HG03196 (cell line): Measurements from ENCODE around the gene MARK1.

Experiments used
- ATAC-seq: cut with Tn5 transposase; IDR thresholded peaks from one replicate; pipeline ENCODE4 v1.9.1; 2021; ENCODE audit not compliant: unreplicated experiment

The MARK1 gene

DNA sequence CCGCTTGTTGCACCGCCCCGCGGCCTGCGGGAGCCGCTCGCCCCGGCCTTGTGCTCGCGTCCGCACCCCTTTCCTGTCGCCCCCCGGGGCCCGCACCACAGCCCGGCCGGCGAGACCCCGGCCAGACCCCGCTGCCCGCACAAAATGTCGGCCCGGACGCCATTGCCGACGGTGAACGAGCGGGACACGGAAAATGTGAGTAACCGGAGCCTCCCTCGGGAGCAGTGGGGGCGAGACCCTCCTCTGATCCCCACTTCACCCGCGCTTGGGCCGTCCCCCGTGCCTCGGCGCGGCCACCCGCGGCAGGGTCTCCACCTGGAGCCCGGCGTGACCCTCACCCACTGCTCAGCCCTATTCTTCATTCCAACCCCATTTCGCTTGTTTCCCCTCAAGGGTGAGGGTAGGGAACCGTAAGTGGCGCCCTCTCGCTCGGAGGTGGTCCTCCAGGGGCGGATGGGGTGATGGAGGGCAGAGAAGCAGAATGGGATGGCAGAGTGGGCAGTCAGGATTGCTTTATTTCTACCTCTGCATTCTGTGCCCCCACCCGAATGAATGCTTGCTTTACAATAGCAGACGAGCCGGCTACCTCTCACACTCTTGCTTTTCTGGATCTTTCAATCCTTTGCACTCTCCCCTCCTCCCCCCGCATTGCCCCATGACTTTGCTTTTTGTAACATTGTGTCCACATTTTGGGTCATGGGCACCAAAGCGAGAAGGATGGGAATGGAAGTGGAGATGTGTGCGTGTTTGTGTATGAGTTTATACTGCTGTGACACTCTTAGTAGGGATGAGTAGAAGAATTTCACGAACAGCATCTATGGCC is 954 bp downstream of the MARK1 start:
- ATAC-seq, result no peak

DNA sequence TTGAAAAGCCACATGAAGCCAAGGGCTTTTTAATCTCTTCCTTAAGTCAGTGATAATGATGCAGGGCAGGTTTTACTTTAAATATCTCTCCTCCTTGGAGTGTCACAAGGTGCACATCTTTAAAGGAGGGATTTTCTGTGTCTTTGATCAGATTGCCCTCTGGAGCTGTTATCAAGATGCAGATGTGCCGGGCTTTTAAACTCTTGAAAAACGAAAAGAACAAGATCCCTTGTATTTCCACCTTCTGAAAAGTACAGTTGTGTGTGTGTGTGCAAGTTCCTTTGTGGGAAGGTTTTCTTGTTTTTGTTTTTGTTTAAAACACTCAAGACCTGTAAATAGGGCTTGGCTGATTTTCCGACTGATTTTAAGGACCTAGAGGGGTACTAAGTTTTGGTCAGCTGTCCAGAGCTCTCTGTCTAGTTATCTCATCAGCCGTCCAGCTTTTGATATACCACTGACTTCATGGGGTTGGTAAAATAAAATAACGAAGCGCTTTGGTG is 1.6 kb downstream of the MARK1 start:
- ATAC-seq, result no peak

DNA sequence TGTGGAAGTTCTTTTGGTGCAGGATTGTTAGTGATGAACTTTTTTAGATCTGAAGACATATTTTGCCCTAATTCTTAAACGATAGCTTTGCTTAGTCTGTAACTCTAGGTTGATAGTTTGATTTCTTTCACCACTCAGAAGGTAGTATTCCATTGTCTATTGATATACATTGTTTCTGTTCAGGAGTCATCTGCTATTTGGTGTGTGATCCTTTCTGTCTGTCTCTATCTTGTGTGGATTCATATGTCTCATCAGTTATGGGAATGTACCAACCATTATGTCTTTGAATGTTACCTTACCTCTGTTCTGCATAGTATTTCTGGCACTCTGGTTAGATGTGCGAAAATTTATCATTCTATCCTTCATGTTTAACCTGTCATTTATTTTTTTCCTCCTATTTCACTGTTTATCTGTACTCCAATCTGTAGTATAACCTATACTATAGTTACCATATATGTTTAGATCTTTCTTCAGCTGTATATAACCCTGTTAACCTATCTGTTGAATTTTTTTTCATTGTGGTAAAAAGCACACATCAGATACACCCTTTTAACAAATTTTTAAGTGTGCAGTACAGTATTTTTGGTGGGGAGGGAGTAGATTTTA is 5.7 kb downstream of the MARK1 start:
- no peak for ATAC-seq

DNA sequence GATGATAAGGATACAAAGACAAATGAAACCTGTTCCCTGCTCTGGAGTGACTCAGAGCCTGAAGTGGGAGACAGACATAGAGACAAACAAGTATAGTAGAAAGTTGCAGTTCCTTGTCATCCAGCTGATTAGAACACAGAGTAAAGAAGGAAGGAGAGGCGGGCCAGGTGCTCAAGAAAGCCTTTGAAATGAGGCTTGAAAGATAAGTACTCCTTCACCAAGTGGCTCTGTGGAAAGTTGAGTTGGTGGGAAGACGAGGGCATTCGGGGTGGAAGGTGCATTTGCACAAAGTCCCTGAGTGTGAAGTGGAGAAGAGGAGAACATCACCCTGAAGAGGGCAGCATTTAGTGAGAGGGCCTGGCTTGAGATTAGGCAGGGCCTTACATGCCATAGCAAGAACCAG is 17.0 kb downstream of the MARK1 start:
- no peak for ATAC-seq

DNA sequence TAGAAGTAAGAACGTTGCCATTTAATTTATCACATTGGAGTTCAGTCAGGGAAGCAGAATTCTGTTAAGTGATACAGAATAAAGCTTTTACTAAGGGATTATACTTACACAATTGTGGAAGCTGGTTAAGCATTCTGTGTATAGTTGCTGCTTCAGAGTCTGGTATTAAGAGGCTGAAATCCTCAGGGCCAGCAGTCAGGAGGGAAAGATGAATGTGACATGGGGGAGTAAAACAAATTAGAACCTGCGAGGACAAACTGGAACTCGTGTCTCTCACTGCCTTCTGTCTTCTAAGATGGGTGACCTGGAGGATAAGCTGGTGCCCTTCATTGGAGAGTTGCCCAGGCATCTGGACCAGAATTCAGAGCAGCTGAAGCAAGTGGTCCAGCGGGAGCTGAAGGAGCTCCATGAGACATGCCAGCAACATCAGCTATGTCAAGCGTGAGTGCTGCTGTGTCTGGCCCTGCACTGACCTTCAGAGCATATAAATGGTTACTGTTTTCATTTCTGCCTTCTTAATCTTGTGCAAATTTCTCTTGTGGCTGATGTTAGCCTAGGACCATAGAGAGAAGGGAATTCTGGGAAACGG is 23.0 kb downstream of the MARK1 start:
- no peak for ATAC-seq

DNA sequence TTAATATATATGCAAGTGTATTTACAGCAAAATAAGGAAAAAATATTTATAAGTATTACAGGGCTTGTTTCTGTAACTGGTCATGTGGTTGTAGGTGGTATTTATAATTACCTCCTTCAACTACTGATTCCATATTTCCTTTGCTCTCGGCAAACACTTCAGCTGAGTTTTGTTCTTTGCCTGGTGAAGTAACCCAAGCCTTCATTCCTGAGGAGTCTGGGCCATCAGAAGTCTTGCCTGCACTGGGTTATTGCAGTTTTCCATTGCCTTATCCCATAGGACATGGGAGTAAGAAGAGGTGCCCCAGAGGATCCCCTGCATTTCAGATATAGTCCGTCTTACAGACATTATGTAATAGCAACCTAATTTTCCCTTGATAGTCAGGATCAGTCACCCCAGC is 23.8 kb downstream of the MARK1 start:
- no peak for ATAC-seq

DNA sequence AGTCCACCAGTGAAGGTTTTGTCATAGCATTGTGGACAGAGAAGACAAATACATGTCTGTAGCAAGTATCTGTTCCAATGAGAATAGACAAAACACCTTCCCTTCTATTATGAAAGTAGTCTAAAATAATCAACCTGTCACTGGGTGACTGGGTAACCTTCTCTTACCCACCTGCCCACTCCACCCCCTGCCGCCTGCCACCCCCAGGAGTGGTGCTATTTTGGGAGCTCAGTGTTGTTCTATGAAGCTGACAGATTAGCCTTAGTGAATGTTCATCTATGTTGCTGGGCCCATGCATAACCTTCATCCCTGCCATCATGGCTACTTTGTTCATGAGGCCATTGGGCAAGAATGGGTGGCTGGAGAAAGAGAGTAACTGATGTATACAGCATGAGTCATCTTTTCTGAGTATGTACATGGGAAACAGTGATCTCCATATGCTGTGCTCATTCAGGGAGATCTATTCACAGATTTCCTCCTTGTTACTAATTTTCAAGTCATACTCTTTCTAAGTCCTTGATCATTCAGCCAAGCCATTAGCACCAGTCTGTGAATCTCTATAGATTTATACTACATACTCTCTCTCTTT is 24.8 kb downstream of the MARK1 start:
- no peak for ATAC-seq

DNA sequence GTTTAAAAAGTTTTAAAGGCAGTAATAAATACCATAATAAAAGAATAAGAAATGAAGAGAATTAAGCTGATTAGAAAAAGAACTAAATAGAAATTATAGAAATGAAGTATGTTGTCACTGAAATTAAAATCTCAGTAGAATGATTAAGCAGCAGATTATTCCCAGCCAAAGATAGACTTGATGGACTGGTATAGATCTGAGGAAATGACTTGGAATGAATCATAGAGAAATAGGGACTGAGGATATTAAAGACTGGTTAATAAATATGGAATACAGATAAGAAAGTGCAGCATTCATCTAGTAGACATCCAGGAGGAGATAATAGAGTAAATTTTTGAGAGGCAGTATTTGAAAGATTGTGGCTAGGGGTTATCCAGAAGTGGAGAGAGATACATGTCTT is 28.7 kb downstream of the MARK1 start:
- no peak for ATAC-seq

DNA sequence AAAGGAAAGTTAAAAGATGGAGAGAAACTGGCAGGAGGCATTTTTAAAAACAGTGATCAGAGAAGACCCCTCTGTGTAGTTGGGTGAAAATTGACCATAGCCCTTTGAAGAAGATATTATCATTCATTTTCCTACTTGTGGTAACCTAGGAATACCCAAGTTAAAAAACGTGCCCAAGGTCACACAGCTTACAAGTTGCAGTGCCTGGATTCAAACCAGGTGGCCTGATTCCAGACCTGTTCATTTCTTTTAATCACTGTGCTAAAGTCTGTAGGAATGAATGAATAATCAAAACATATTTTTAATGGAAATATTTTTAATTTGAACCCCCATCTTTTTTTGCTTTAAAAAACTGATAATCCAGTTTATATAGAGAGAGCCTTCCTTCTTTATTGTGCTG is 35.6 kb downstream of the MARK1 start:
- no peak for ATAC-seq

DNA sequence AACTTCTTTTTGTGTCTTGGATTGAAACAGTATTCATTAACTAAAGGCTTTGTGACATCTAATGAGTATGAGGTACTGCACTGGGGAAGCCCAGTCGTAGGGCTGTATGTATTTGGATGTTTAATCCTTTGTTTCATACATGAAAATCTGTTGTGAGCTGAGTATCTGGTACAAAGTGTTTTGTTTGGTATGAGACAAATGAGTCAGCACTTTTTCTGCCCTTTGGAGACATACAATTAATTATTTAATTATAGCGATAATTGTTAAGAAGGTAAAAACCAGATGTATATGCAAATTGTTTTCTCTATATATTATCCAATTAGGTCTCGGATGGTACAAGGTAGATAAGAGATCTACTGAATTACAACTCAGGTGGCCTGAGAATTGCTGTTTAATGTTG is 36.3 kb downstream of the MARK1 start:
- no peak for ATAC-seq

DNA sequence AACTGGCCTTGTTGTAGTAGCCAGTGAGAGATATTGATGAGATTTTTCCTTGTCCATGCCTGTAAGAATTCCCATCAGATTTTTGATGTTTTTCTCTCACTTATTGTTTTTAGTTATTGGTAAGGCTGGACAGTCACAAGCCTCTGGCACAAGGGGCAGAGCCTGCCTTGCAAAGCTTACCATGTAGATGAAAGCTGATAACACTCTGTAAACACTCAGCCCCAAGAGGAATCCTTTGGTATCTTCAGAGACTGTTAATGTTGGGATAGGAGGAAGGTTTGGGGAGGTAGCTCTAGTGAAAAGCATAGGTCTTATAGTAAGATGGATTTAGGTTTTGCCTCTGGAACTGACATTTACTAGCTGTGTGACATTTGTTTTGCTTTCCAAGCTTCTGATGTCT is 37.7 kb downstream of the MARK1 start:
- ATAC-seq, result no peak

DNA sequence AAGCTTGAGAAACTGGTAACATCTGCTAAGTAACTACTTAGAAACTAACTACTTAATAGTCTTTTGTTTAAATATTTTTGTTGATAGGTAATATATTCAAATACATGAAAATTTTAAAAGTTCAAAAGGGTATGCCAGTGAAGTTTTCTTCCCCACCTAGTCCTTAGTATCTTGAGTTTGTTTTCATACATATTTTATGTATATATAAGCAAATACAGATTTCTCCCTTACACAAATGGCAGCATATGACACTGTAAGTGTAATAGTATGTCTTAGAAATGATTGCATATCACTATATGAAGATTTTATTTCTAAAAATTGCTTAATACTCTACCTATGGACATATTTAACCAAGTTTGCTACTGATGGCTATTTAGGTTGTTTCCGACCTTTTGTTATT is 38.9 kb downstream of the MARK1 start:
- no peak for ATAC-seq

DNA sequence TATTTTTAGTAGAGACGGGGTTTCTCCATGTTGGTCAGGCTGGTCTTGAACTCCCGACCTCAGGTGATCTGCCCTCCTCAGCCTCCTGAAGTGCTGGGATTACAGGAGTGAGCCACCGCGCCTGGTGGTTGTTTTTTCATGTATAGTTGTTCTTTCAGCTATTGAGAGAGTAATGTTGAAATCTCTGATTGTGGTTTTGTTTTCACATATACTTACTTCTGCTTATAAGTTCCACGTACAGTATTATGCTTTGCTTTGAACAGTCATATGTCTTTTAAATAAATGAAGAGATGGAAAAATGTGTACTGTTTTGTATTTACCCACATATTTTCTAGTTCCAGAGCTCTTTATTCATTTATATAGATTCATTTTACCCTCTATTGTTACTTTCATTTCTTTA is 44.5 kb downstream of the MARK1 start:
- no peak for ATAC-seq

DNA sequence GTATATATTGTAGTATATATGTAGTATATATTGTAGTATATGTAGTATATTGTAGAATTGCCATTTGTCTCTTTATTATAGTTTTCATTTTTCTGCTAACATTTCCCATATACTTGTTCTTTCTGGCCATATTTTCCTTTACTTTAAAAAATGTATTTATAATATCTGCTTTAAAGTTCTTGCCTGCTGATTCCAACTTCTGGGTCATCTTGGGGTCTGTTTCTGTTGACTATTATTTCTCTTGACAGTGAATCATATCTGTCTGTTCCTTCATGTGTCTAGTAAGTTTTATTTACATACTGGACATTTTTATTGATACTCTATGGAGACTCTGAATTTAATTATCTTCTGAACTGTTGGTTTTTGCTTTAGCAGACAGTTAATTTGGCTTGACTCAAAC is 45.9 kb downstream of the MARK1 start:
- ATAC-seq, result no peak

DNA sequence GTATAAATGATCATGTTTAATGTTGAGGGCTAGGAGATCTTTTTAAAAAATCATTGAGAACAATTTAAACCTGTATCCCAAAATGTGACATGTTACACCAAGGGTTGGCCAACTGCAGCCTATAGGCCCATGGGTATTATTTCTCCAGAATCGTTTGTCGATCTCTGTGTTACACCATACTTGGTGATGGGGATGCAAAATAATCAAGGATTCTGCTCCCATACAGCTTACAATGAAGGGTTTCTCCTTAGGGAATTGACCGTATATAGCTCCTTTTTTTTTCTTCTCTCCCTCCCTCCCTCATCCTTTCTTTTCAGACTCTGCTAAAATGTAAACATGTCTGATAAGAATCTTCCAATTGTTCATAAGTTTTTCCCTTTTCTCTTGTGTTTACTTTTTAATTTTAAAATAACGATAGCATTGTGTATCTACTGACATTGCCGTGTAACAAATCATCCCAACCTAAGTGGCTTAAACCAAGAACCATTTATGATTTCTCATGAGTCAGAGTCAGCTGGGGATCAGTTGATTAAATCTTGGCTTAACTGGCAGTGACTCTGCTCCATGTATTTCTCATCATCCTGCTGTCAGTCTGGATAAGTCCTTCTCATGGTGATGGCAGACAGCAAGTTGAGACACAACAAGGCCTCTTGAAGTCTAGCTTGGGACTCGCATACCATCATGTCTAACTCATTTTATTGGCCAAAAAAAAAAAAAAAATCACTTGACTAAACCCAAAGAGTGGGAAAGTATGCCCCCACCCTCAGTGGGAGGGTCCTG is 48.0 kb downstream of the MARK1 start:
- ATAC-seq, result no peak

DNA sequence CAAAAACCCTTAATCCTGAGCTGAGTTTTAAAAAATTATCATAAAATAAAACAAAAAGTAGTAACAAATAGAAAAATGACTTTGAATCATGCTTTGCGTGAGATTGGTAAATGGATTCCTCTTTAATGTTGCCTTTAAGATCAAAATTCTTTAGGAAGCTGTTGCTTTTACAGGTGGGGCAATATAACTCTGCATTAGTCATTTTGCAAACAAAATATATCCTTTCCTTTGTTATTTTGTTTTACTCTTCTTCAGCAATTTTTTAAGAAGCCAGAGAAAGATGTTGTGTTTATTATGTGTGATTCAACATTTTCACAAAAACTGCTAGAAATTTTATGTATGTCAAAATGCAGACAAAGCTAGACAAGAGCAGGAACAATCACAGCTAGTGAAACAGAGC is 50.0 kb downstream of the MARK1 start:
- ATAC-seq, result no peak

DNA sequence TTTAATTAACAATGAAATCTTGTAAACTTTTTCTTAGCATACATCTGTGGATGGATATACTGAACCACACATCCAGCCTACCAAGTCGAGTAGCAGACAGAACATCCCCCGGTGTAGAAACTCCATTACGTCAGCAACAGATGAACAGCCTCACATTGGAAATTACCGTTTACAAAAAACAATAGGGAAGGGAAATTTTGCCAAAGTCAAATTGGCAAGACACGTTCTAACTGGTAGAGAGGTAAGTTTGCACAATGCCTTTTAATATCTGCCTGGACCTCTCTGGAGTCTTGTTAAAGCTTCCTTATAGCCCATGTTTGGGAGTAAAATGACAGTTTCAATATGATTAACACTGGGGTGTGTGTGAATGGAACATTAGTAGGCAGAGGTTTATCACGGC is 51.4 kb downstream of the MARK1 start:
- no peak for ATAC-seq

DNA sequence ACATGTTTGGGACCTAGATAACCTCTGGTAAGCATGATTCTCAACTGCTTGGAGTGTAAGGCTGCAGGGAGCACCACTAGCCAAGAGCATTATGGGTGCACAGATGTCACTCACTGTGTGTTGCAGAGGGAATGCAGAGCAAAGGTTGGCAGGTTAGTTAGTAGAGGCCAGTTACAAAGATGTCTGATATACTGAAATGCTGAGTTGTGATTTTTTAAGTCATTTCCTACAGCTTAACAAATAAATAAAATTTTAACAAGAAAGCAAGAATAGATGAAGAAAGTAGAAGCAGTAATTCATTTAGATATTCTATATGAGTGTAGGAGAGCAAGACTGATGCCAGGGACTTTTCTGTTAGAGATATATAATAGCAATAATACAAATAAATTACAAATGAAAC is 64.8 kb downstream of the MARK1 start:
- ATAC-seq, result no peak

DNA sequence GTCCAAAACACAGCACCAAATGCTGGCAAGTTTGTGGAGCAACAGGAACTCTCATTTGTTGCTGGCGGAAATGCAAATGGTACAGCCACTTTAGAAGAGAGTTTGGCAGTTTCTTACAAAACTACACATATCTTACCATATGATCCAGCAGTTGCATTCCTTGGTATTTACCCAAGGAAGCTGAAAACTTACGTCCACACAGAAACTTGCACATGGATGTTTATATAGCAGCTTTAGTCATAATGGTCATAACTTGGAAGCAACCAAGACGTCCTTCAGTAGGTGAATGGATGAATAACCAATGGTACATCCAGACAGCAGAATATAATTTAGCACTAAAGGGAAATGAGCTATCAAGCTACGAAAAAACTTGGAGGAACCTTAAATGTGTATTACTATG is 66.4 kb downstream of the MARK1 start:
- ATAC-seq, result no peak

DNA sequence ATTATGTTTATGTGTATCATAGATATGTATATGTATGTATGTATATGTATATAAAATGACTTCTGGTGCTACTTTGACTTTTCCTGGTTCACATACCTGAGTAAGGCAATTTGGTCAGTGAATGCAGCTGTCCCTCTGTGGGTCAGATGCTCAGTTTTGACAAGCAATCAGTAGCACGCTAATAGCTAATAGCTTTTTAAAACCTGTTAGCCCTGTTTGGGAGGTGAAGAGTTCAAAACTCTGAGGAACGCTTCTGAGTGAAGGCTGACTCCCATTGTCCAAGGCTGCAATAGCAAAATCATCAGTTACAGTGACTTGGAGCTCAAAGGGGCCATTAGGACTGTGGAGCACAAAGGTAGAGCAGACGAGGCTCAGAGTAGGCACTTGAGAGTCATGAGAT is 67.2 kb downstream of the MARK1 start:
- no peak for ATAC-seq

DNA sequence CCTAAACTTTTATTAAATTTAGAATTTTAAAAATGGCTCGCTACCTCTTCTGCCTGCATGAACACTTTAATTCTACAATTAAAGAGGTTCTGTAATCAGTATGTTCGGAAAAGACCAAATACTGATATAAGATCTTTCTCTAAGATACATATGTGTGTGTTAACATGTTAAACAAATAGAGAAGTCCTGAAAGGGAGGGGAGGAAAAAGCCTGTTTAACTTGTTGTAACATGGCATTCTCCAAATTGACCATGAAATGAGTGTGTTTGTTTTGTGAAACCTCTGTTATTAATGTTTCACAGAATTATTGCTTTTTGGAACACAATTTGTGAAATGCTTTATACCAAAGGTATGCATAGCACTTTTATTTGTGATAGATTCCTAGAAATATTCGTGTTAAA is 77.0 kb downstream of the MARK1 start:
- ATAC-seq, result no peak
